Measurements from ENCODE around the gene MRPL4. TPM values are rescaled to one million over a fixed set of nuclear protein-coding genes. Genes with fewer than 3 reads are reported as not detected.
"Not testable (repeated sequence)": the region's sequence is repeated elsewhere in the genome, so short reads cannot be mapped to it uniquely, and the experiment has no call there.

Gene MRPL4
- total RNA-seq, 1 donor from 2014 or later: 39.4 TPM

DNA sequence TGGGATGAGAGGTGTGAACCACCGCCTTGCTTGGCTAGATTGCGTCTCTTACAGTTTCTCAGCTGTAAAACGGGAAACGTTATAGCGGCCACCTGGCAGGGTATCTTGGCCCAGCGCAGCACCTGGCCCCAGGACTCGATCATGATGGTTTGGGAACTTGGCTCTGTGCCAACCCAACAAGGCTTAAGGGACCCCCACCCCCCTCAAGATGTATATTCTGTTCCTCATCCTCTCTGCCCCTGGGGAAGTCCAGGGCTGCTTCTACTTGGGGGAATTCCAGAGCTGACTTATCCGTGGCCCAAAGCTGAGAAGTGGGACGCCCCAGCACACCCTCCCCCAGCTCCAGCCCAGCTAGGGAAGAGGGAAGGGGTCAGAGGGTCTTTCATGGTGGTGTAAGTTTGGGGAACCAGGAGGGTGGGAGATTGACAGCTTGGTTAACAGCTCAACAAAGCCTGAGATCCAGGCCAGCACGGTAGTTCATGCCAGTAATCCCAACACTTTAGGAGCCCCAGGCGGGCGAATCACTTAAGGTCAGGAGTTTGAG lies 19.6 kb downstream of the MRPL4 start:
- H3K27me3 Mint-ChIP-seq (ENCODE audit: low read depth): no peaks in the 10 kb centered on the region

DNA sequence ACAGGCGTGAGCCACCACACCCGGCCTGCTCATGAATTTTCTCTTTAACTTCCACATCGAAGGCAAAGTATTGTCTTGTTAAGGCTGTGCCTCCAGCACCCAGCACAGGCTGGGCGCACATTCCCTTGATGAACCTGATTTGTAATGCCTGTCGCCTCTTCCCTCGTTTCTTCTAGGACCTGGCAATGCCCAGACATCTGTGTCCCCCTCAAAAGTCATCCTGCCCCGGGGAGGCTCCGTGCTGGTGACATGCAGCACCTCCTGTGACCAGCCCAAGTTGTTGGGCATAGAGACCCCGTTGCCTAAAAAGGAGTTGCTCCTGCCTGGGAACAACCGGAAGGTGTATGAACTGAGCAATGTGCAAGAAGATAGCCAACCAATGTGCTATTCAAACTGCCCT lies 22.6 kb downstream of the MRPL4 start:
- peaks cover 27% of the 10 kb centered on the region for H3K4me1 Mint-ChIP-seq (ENCODE audit: low read depth)
- H3K36me3 Mint-ChIP-seq (ENCODE audit: low read depth): peaks cover 1% of the 10 kb centered on the region
- H3K4me3 Mint-ChIP-seq (ENCODE audit: unreplicated experiment): no peak overlapping the region
- DNase-seq (ENCODE audit: low spot score): no peak
- TF ChIP-seq, protein P1, sequence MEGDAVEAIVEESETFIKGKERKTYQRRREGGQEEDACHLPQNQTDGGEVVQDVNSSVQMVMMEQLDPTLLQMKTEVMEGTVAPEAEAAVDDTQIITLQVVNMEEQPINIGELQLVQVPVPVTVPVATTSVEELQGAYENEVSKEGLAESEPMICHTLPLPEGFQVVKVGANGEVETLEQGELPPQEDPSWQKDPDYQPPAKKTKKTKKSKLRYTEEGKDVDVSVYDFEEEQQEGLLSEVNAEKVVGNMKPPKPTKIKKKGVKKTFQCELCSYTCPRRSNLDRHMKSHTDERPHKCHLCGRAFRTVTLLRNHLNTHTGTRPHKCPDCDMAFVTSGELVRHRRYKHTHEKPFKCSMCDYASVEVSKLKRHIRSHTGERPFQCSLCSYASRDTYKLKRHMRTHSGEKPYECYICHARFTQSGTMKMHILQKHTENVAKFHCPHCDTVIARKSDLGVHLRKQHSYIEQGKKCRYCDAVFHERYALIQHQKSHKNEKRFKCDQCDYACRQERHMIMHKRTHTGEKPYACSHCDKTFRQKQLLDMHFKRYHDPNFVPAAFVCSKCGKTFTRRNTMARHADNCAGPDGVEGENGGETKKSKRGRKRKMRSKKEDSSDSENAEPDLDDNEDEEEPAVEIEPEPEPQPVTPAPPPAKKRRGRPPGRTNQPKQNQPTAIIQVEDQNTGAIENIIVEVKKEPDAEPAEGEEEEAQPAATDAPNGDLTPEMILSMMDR (IDR thresholded peaks at IDR 0.05): no peak
- H3K27ac Mint-ChIP-seq (ENCODE audit: unreplicated experiment): no peak overlapping the region
- H3K27me3 Mint-ChIP-seq (ENCODE audit: low read depth): no peaks in the 10 kb centered on the region
- no peaks in the 10 kb centered on the region for H3K9me3 Mint-ChIP-seq (ENCODE audit: low read depth)

More for the DNA sequence above, 19.6 kb downstream of the MRPL4 start:
- Mint-ChIP-seq H3K36me3 (ENCODE audit: low read depth) (peaks cover 1% of the 10 kb centered on the region), H3K9me3 (ENCODE audit: low read depth) (no peaks in the 10 kb centered on the region), H3K27ac (ENCODE audit: unreplicated experiment) (peak overlapping the region; percentile 12), H3K4me3 (ENCODE audit: unreplicated experiment) (peak overlapping the region; percentile 58), H3K4me1 (ENCODE audit: low read depth) (peaks cover 17% of the 10 kb centered on the region)
- no peak for DNase-seq (ENCODE audit: low spot score)
- TF ChIP-seq, protein P1 (IDR thresholded peaks at IDR 0.05): no peak

DNA sequence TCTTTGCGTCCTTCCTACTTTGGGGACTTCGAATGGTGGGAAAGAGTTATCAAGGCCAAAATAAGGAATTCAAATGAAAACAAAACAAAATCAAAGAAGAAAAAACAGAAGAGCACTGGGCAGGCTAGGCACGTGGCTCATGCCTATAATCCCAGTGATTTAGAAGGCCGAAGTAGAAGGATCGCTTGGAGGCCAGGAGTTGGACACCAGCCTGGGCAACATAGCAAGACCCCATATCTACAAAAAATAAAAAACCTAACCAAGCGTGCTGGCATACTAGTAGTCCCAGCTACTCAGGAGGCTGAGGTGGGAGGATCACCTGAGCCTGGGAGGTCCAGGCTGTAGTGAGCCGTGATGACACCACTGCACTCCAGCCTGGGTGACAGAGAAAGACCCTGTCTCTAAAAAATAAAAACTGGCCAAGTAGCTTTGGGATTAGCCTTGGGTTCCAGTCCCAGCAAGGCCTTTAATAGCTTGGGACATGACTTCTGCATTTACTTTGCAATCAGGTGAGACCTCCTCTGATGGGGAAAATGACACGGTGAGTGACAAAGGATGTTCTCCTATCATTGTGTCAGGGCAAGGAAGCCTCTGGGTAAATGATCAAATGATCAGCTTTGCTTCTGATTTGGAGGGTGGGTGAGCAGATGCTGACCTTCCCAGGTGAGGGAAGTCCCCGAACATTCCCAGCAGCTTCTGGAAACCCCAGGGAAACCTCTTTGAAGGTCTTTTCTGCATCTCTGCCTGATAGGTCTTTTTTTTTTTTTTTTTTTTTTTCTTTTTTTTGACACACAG lies 26.0 kb downstream of the MRPL4 start:
- peaks cover 16% of the 10 kb centered on the region for H3K4me1 Mint-ChIP-seq (ENCODE audit: low read depth)
- H3K27me3 Mint-ChIP-seq (ENCODE audit: low read depth): no peaks in the 10 kb centered on the region
- no peak overlapping the region for H3K4me3 Mint-ChIP-seq (ENCODE audit: unreplicated experiment)
- TF ChIP-seq, protein P1 (IDR thresholded peaks at IDR 0.05): no peak
- no peak for DNase-seq (ENCODE audit: low spot score)
- no peaks in the 10 kb centered on the region for H3K9me3 Mint-ChIP-seq (ENCODE audit: low read depth)
- peaks cover 5% of the 10 kb centered on the region for H3K36me3 Mint-ChIP-seq (ENCODE audit: low read depth)
- peak overlapping the region; percentile 94 for H3K27ac Mint-ChIP-seq (ENCODE audit: unreplicated experiment)

DNA sequence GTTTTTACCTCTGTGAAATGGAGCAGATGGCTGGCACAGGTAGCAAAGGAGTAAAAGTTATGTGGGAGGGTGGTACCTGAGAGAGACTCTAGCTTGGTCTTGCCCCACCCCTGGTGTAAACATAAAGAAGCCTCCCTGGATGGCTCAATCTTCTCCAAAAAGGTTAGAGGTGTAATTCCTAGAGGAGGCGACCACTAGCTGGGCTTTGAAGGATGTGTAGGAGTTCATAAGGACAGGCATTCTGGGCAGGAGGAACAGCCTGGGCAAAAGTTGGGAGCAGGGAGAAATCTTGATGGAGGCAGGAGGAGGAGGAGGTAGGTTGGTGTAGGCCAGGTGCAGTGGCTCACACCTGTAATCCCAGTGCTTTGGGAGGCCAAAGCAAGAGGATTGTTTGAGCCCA lies 26.9 kb downstream of the MRPL4 start:
- Mint-ChIP-seq H3K4me1 (ENCODE audit: low read depth) (peaks cover 16% of the 10 kb centered on the region), H3K27me3 (ENCODE audit: low read depth) (no peaks in the 10 kb centered on the region), H3K4me3 (ENCODE audit: unreplicated experiment) (no peak overlapping the region), H3K27ac (ENCODE audit: unreplicated experiment) (no peak overlapping the region), H3K36me3 (ENCODE audit: low read depth) (peaks cover 5% of the 10 kb centered on the region), H3K9me3 (ENCODE audit: low read depth) (no peaks in the 10 kb centered on the region)
- no peak for DNase-seq (ENCODE audit: low spot score)
- TF ChIP-seq, protein P1 (IDR thresholded peaks at IDR 0.05): no peak

DNA sequence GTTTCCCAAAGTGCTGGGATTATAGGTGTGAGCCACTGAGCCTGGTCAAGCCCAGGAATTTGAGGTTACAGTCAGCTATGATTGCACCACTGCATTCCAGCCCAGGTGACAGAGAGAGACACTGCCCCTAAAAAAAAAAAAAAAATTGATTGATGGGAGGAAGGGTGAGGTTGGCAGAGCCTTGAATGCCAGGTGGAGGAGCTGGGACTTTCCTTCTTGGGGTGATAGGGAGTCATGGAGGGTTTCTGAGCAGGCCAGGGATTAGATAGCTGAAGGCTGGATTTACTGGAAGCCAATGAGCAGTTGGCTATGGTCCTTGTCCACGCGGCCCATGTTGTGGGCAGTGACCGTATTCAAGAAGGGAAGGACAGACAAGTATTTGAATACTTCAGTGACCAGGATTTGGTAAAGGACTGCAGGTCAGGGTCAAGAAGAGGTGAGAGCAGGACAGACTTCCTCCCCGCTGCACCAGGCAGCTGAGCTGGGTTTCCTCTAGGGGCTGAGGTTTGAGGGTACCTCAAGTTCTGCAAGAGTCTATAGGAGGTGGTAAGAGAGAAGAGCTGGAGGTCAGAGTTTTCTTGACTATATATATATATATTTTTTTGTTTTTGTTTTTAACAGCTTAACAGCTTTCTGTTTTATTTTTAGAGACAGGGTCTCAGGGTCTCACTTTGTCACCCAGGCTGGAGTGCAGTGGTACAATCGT lies 27.9 kb downstream of the MRPL4 start:
- no peak overlapping the region for H3K27ac Mint-ChIP-seq (ENCODE audit: unreplicated experiment)
- no peaks in the 10 kb centered on the region for H3K27me3 Mint-ChIP-seq (ENCODE audit: low read depth)
- H3K4me3 Mint-ChIP-seq (ENCODE audit: unreplicated experiment): no peak overlapping the region
- no peak for DNase-seq (ENCODE audit: low spot score)
- H3K9me3 Mint-ChIP-seq (ENCODE audit: low read depth): no peaks in the 10 kb centered on the region
- H3K36me3 Mint-ChIP-seq (ENCODE audit: low read depth): peaks cover 4% of the 10 kb centered on the region
- H3K4me1 Mint-ChIP-seq (ENCODE audit: low read depth): peaks cover 14% of the 10 kb centered on the region
- TF ChIP-seq, protein P1 (IDR thresholded peaks at IDR 0.05): no peak

DNA sequence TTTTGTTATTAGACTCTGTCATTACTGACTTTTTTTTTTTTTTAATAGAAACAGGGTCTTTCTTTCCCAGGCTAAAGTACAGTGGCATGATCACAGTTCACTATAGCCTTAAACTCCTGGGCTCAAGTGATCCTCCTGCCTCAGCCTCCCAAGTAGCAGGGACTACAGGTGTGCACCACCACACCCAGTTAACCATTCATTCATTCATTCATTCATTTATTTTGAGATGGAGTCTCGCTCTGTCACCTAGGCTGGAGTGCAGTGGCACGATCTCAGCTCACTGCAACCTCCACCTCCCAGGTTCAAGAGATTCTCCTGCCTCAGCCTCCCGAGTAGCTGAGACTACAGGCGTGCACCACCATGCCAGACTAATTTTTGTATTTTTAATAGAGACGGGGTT lies 30.0 kb downstream of the MRPL4 start:
- H3K9me3 Mint-ChIP-seq (ENCODE audit: low read depth); H3K4me3 Mint-ChIP-seq (ENCODE audit: unreplicated experiment); DNase-seq (ENCODE audit: low spot score); H3K27ac Mint-ChIP-seq (ENCODE audit: unreplicated experiment); H3K27me3 Mint-ChIP-seq (ENCODE audit: low read depth): not testable (repeated sequence)
- Mint-ChIP-seq H3K36me3 (ENCODE audit: low read depth) (peaks cover 11% of the 10 kb centered on the region), H3K4me1 (ENCODE audit: low read depth) (peaks cover 13% of the 10 kb centered on the region)
